T1000 (cell line): Measurements from ENCODE around the gene SORL1.
"Not testable (repeated sequence)": the region's sequence is repeated elsewhere in the genome, so short reads cannot be mapped to it uniquely, and the experiment has no call there.

Source experiments
- DNase-seq: peaks from one replicate; lab custom pipeline; 2025; ENCODE audit warnings: mixed read lengths; lab: John Stamatoyannopoulos, UW

The SORL1 gene

DNA sequence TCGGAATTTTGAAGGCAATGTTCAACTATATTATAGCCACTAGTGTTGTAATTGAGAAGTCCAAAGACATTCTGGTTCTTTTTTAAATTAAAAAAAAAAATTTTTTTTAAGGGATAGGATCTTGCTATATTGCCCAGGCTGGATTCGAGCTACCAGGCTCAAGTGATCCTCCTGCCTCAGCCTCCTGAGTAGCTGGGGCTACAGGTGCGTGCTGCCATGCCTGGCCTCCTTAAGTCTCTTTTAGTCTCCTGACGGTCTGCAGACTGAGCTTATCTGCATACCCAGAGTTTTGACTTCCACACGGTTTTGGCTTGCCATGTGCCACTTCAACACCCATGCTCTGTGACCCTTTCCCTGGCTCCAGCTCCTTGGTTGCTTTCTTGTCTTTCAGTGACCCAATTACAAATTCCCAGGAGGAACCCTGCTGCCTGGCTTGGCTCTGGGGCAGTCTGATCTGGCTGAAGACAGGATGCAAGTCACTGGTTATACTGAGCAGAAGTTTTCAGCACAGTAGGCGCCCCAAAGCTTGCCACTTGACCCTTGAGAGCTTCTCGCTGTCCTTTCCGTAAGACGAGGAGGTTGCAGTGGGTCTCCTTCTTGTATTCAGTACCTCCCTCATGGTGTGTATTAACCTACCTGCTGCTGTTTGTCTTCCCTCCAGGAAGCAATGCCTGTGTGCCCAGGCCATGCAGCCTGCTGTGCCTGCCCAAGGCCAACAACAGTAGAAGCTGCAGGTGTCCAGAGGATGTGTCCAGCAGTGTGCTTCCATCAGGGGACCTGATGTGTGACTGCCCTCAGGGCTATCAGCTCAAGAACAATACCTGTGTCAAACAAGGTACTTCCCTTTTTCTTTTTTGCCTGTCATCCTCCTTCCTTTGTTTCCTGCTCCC is 114.4 kb downstream of the SORL1 start:
- no peak for DNase-seq

- DNase-seq: no peak
Observed at GRCh38 chr11:121567995-121568394, 115.9 kb downstream of the SORL1 start.

- DNase-seq: not testable (repeated sequence)
Observed at GRCh38 chr11:121569332-121570299, 117.5 kb downstream of the SORL1 start.

- DNase-seq: no peak
Observed at GRCh38 chr11:121570453-121570852, 118.3 kb downstream of the SORL1 start.

DNA sequence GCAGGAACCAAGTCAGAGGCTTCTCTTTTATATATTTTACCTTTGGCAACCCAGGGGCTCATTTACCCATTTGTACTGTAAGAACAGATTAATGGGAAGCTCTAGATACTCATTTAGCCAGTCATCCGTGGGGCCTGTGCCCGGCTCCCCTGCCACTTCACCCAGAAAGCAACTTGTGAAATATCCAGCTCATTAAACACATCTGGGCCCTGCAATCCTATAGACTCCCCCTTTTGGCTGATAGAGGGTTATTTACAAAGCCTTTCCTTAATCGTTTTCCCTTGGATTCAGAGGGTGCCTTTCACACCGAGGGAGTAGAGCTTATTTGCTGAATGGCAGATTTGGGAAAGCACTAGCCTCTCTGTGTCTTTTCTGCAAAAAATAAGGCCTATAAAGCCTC is 119.4 kb downstream of the SORL1 start:
- DNase-seq: no peak

GRCh38 chr11:121572571-121573059 is 120.5 kb downstream of the SORL1 start:
- DNase-seq: no peak

GRCh38 chr11:121574801-121575200 is 122.7 kb downstream of the SORL1 start:
- no peak for DNase-seq

- DNase-seq: no peak
Observed at GRCh38 chr11:121575250-121575962, 123.3 kb downstream of the SORL1 start.

GRCh38 chr11:121575963-121576290 is 123.8 kb downstream of the SORL1 start:
- DNase-seq: no peak

DNA sequence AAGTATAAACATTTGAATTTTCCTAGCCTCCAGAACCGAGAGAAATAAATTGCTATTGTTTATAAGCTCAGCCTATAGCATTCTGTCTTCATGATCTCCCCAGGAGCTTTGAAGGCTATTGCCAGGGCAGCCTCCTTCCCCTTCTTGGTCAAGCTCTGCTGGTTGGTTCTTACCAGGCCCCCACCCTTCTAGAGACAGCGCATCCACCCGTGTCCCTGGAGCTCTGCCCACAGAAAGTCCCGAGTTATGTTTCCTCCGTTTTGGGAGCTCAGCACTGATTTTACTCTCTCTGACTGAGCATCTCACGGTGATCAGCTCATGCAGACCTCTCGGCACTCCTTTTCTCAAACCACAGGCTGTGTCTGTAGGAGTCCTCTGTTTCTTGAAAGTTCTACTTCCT is 124.4 kb downstream of the SORL1 start:
- no peak for DNase-seq

- no peak for DNase-seq
Observed at GRCh38 chr11:121577106-121577848, 125.2 kb downstream of the SORL1 start.

GRCh38 chr11:121578251-121578976 is 126.3 kb downstream of the SORL1 start:
- DNase-seq: no peak

GRCh38 chr11:121580154-121580553 is 128.0 kb downstream of the SORL1 start:
- DNase-seq: no peak

- no peak for DNase-seq
Observed at GRCh38 chr11:121581607-121582006, 129.5 kb downstream of the SORL1 start.

GRCh38 chr11:121582296-121582695 is 130.2 kb downstream of the SORL1 start:
- no peak for DNase-seq

- no peak for DNase-seq
Observed at GRCh38 chr11:121583825-121584224, 131.7 kb downstream of the SORL1 start.

DNA sequence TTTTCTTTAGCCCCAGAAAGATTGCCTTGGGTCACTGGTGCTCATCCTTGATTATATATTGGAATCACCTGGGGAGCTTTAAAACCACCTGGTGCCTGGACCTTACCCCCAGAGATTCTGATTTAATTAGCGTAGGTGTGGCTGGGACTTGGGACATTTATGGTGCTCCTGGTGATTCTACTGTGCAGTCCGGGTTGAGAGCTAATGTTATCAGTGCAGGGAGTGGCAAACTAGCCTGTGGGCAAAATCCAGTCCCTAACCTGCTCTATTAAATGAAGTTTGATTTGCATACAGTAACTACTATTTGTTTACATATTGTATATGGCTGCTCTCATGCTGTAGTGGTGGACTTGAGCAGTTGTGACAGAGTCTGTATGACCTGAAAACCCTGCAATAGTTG is 134.6 kb downstream of the SORL1 start:
- DNase-seq: no peak

GRCh38 chr11:121587182-121587581 is 135.1 kb downstream of the SORL1 start:
- no peak for DNase-seq

DNA sequence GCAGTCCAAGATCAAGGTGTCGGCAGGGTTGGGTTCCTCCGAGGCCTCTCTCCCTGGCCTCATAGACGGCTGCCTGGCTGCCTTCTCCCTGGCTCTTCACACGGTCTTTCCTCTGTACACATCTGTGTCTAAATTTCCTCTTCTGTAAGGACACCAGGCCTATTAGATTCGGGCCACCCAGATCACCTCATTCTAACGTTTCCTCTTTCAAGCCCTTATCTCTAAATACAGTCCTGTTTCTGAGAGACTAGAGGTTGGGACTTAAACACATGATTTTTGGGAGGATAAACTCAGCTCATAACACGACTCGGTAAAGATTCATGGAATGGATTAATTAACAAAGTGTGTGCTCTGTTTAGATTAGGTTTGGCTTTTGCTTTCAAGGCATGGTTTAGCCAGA is 136.6 kb downstream of the SORL1 start:
- DNase-seq: no peak

DNA sequence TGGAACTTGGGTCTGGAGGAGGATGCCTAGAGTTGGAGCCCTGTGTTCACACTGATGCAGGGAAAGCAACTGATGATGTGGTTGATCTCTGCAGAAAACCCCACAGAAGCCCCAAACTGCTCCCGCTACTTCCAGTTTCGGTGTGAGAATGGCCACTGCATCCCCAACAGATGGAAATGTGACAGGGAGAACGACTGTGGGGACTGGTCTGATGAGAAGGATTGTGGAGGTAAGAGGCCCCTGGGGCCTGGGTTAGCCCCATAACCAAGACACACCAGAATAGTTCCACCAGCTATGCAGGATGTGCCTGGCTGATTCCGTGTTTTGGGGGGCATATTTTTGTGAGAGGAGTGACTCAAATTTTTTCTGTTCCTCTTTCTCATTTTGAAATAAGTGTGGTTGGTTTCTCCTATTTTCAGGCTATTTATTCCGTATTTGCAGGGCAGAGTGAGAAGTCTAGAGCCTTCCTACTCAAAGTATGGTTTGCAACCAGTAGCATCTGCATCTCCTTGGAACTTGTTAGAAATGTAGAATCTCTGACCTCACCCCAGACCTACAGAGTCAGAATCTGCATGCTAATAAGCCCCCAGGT is 137.9 kb downstream of the SORL1 start:
- no peak for DNase-seq
